ENCODE data around the gene LDB2. TPM values are rescaled to one million over a fixed set of nuclear protein-coding genes. Genes with fewer than 3 reads are reported as not detected.

Gene LDB2
- polyA plus RNA-seq, 3 donors, result not detected

DNA sequence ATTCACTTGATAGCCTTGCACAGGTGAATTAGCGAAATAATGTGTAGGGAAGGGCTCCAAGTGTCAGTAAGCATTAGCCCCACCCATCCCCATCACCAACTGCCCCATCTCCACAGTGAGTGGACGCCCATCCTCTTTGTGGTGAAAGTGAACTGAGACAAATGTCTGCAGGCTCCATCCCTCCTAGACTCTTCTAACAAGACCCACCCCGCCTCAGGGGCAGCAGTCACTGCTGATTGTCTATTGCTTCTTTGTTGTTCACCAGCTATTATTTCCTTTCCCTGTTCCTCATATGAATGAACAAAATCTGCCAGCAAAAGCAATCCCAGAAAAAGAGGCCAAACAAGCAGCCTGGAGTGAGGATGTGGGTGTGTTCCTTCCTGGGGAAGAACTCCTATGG, 96.4 kb downstream of the LDB2 start:
- Histone ChIP-seq H3K27me3 (ENCODE audit: control insufficient read depth in 2 of 2, insufficient read depth in 2 of 2, low read length in 2 of 2) (no peaks in the 10 kb centered on the region), H2AFZ (ENCODE audit: insufficient read depth, low read depth, low read length, poor library complexity, severe bottlenecking) (no peak overlapping the region), H3K4me2 (replicated peaks; ENCODE audit: extremely low read depth, low read length, poor library complexity, severe bottlenecking) (no peak overlapping the region), H3K9me3 (replicated peaks in 1 of 2; ENCODE audit: control insufficient read depth in 1 of 2, insufficient read depth in 1 of 2, low read length in 2 of 2) (no peaks in the 10 kb centered on the region), H3K27ac (ENCODE audit: low read depth in 1 of 2, low read length in 2 of 2) (no peak overlapping the region), H3K9ac (ENCODE audit: insufficient read depth, low read length, poor library complexity, severe bottlenecking) (no peak overlapping the region), H3K4me1 (ENCODE audit: control insufficient read depth in 1 of 2, insufficient read depth in 2 of 2, low read length in 2 of 2) (no peaks in the 10 kb centered on the region), H3K79me2 (ENCODE audit: insufficient read depth, low read length) (no peaks in the 10 kb centered on the region), H4K20me1 (ENCODE audit: insufficient read depth, low read length) (no peaks in the 10 kb centered on the region), H3K4me3 (replicated peaks in 1 of 3; ENCODE audit: low read depth in 2 of 3, low read length in 3 of 3) (no peak overlapping the region), H3K36me3 (replicated peaks in 1 of 2; ENCODE audit: control insufficient read depth in 1 of 2, insufficient read depth in 2 of 2, low read length in 2 of 2) (no peaks in the 10 kb centered on the region)
- intact Hi-C loops (cut with micrococcal nuclease), result no loop called here
- Mint-ChIP-seq H3K36me3 (no peaks in the 10 kb centered on the region), H3K4me3 (no peak overlapping the region), H3K27ac (no peak overlapping the region), H3K9me3 (peaks cover 0 to 2% (median 0%) of the 10 kb centered on the region in 7 donors), H3K4me1 (no peaks in the 10 kb centered on the region), H3K27me3 (ENCODE audit: low read depth in 3 of 3) (peaks cover 0 to 2% (median 2%) of the 10 kb centered on the region in 3 donors)
- DNase-seq, result no peak
- 100% methylated on average over 1 of the region's 3 CpGs for WGBS (ENCODE audit: insufficient coverage)
- no peak for TF ChIP-seq CTCF (IDR thresholded peaks at IDR 0.05)

DNA sequence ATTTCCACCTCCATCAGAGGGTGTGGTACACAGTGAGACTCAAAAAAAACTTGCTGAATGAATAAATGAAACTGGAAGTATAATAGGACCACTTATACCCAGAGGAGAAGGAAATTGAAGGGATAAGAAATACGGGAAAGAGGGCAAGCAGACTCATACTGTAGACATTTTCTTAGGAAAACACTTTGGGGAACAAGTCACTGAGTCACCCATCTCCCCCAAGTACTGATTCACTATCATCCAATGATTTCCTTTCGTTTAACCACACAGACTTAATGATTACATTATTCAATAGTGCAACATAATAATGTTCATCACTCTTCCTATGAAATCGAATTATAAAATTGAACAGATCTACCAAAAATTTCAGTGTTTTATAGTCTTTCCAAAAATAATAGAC, 97.1 kb downstream of the LDB2 start:
- H2AFZ ChIP-seq (ENCODE audit: insufficient read depth, low read depth, low read length, poor library complexity, severe bottlenecking), result no peak overlapping the region
- Mint-ChIP-seq H3K4me3 (no peak overlapping the region), H3K36me3 (no peaks in the 10 kb centered on the region), H3K9me3 (peaks cover 0 to 2% (median 0%) of the 10 kb centered on the region in 7 donors), H3K27ac (no peak overlapping the region), H3K27me3 (ENCODE audit: low read depth in 3 of 3) (peaks cover 0 to 2% (median 2%) of the 10 kb centered on the region in 3 donors), H3K4me1 (no peaks in the 10 kb centered on the region)
- H3K4me2 ChIP-seq (replicated peaks; ENCODE audit: extremely low read depth, low read length, poor library complexity, severe bottlenecking), result no peak overlapping the region
- intact Hi-C loops (cut with micrococcal nuclease), result no loop called here
- no peaks in the 10 kb centered on the region for H3K27me3 ChIP-seq (ENCODE audit: control insufficient read depth in 2 of 2, insufficient read depth in 2 of 2, low read length in 2 of 2)
- TF ChIP-seq CTCF (IDR thresholded peaks at IDR 0.05), result no peak
- no peaks in the 10 kb centered on the region for H3K79me2 ChIP-seq (ENCODE audit: insufficient read depth, low read length)
- no peak overlapping the region for H3K27ac ChIP-seq (ENCODE audit: low read depth in 1 of 2, low read length in 2 of 2)
- DNase-seq, result no peak
- no peak overlapping the region for H3K4me3 ChIP-seq (replicated peaks in 1 of 3; ENCODE audit: low read depth in 2 of 3, low read length in 3 of 3)
- no peaks in the 10 kb centered on the region for H3K36me3 ChIP-seq (replicated peaks in 1 of 2; ENCODE audit: control insufficient read depth in 1 of 2, insufficient read depth in 2 of 2, low read length in 2 of 2)
- H3K9ac ChIP-seq (ENCODE audit: insufficient read depth, low read length, poor library complexity, severe bottlenecking), result no peak overlapping the region
- no peaks in the 10 kb centered on the region for H3K4me1 ChIP-seq (ENCODE audit: control insufficient read depth in 1 of 2, insufficient read depth in 2 of 2, low read length in 2 of 2)
- no peaks in the 10 kb centered on the region for H4K20me1 ChIP-seq (ENCODE audit: insufficient read depth, low read length)
- no peaks in the 10 kb centered on the region for H3K9me3 ChIP-seq (replicated peaks in 1 of 2; ENCODE audit: control insufficient read depth in 1 of 2, insufficient read depth in 1 of 2, low read length in 2 of 2)
- no CpG with 5 or more reads among the region's 3 CpGs for WGBS (ENCODE audit: insufficient coverage)

Measured in CD14-positive monocyte (primary cell).